HepG2 (cell line): Measurements from ENCODE around the gene MTHFS. TPM values are rescaled to one million over a fixed set of nuclear protein-coding genes. Genes with fewer than 3 reads are reported as not detected.
A peak's percentile ranks its signal among the peaks of the same experiment; 100 is the strongest.

ENCODE experiments used
- ATF6 ChIP-seq: sonication (generic); formaldehyde crosslinking; conservative IDR thresholded peaks from 2 replicates; pipeline ENCODE4 v1.4.0; 2020; ENCODE audit warnings: missing genetic modification reagents
- ATF7 ChIP-seq, 2 experiments: fragments of 450-650 bp in 1 of 2; sonication (generic) in 1 of 2; formaldehyde crosslinking in 1 of 2; IDR thresholded peaks; 2 replicates each; pipeline versions ENCODE4 v1.4.0 to v1.6.1; 2016 to 2020; ENCODE audit warnings: antibody characterized with exemption in 1 of 2, mild to moderate bottlenecking in 1 of 2, missing genetic modification reagents in 1 of 2
- ZBED4 ChIP-seq: sonication (generic); formaldehyde crosslinking; IDR thresholded peaks from 2 replicates; pipeline ENCODE4 v1.4.0; 2020; ENCODE audit warnings: missing genetic modification reagents, borderline replicate concordance
- ZBTB10 ChIP-seq: sonication (generic); formaldehyde crosslinking; IDR thresholded peaks from 2 replicates; pipeline ENCODE4 v1.4.0; 2020; ENCODE audit warnings: missing genetic modification reagents, borderline replicate concordance
- ZNF407 ChIP-seq: sonication (generic); formaldehyde crosslinking; IDR thresholded peaks from one replicate; pipeline ENCODE4 v1.5.1; 2020; ENCODE audit warnings: mild to moderate bottlenecking, missing genetic modification reagents; ENCODE audit errors: not compliant biosample characterization
- ZNF460 ChIP-seq: sonication (generic); formaldehyde crosslinking; IDR thresholded peaks from 2 replicates; pipeline ENCODE4 v1.5.1; 2020; ENCODE audit warnings: missing genetic modification reagents, mild to moderate bottlenecking, borderline replicate concordance
- ZNF766 ChIP-seq: sonication (generic); formaldehyde crosslinking; IDR thresholded peaks from 2 replicates; pipeline ENCODE4 v1.5.0; 2020; ENCODE audit warnings: missing genetic modification reagents, borderline replicate concordance
- polyA plus RNA-seq, 8 experiments: library from polyadenylated mRNA; depleted of rRNA in 3 of 8; stranded (reverse) in 7 of 8; unstranded in 1 of 8; fragments of >200 nt; fragmentation: Illumina TruSeq in 4 of 8; extraction: Trizol in 4 of 8; gene quantifications; 2 replicates each; pipeline versions ENCODE4 v1.2.1 to v1.2.3, GENCODE V29; 2011 to 2016; ENCODE audit warnings: low read depth in 4 of 8, missing spikeins in 1 of 8, mixed read lengths in 1 of 8; ENCODE audit not compliant: insufficient read depth in 1 of 8
- total RNA-seq, 5 experiments: library from RNA; depleted of rRNA; stranded (reverse); fragments of >200 nt; fragmentation: Illumina TruSeq; extraction: Trizol; gene quantifications; 2 replicates each; pipeline ENCODE4 v1.2.3, GENCODE V29; 2016; ENCODE audit warnings: low read depth in 1 of 5

MTHFS gene
- total and polyA plus RNA-seq, 2 of the 13 experiments (the other 11 are each of a cell fraction or from before 2014, with no cell fraction given): 37.0 to 49.7 TPM

GRCh38 chr15:79923515-79924169 lies 26.8 kb upstream of the MTHFS start (continued):
- peak; percentile 23 for TF ChIP-seq ZNF407
- TF ChIP-seq ATF7 (IDR thresholded peaks at IDR 0.05): no peak
- peak; percentile 48 for TF ChIP-seq ATF7 (CRISPR knock-in tag; IDR thresholded peaks at IDR 0.05)
- TF ChIP-seq ZBTB10 (CRISPR knock-in tag): peak; percentile 44; the same call in 1 of the 2 replicates
- TF ChIP-seq ATF6 (CRISPR knock-in tag): no peak
- peak; percentile 88 for TF ChIP-seq ZBED4 (CRISPR knock-in tag)
- no peak for TF ChIP-seq ZNF766
- 0 out of 2 replicates have a peak, but pooled peaks have one; percentile 28 for TF ChIP-seq ZNF460
